ENCODE results near the gene KCNJ14. TPM values are rescaled to one million over a fixed set of nuclear protein-coding genes. Genes with fewer than 3 reads are reported as not detected.

Gene KCNJ14
- total and polyA plus RNA-seq, 2 donors (not counting 3 experiments of a cell fraction or from before 2014, with no cell fraction given) = 0.26 to 1.4 TPM

GRCh38 chr19:48454150-48454730 lies 1.1 kb upstream of the KCNJ14 start:
- no peak for TF ChIP-seq MAX (IDR thresholded peaks at IDR 0.05; ENCODE audit: insufficient read depth, insufficient read length)
- TF ChIP-seq POLR2AphosphoS5 (IDR thresholded peaks at IDR 0.05; ENCODE audit: insufficient read depth, low read depth, low read length) = no peak
- no peak overlapping the region for H3K4me3 ChIP-seq (replicated peaks in 1 of 3; ENCODE audit: insufficient read depth in 1 of 3, low read depth in 1 of 3, low read length in 3 of 3)
- FAIRE-seq = no peak
- no peak overlapping the region for H3K27ac ChIP-seq (ENCODE audit: insufficient read depth, low read depth, low read length)
- dilution Hi-C loops (cut with MboI; ENCODE audit: extremely low pct_ligation_motif_present, low sequenced_read_pairs) = no loop called here
- H3K4me2 ChIP-seq (ENCODE audit: insufficient read depth, low read length) = no peak overlapping the region
- BruUV-seq (replicated peaks) = no TSS peak
- H4K20me1 ChIP-seq (replicated peaks; ENCODE audit: control insufficient read depth, extremely low read depth, insufficient read depth, low read length) = no peaks in the 10 kb centered on the region
- intact Hi-C loops (cut with micrococcal nuclease) = no loop called here
- DNase-seq (ENCODE audit: low read depth, low spot score) = no peak
- H3K9me1 ChIP-seq (replicated peaks; ENCODE audit: control insufficient read depth, extremely low read depth, insufficient read depth, low read length) = no peaks in the 10 kb centered on the region
- ChIA-PET CTCF (no interaction called here), POLR2A (no interaction called here)
- H3K36me3 ChIP-seq (ENCODE audit: control insufficient read depth in 2 of 2, extremely low read depth in 1 of 2, insufficient read depth in 2 of 2, low read length in 2 of 2) = peaks cover 4 to 36% of the 10 kb centered on the region in 2 experiments
- H3K27me3 ChIP-seq (ENCODE audit: control insufficient read depth in 2 of 2, insufficient read depth in 2 of 2, low read length in 2 of 2) = no peaks in the 10 kb centered on the region
- no peaks in the 10 kb centered on the region for H3K9me3 ChIP-seq (replicated peaks; ENCODE audit: control insufficient read depth, insufficient read depth, low read length)
- no peak overlapping the region for H2AFZ ChIP-seq (ENCODE audit: low read depth, low read length)
- peaks cover 6% of the 10 kb centered on the region for H3K79me2 ChIP-seq (ENCODE audit: control insufficient read depth, insufficient read depth, low read length)
- H3K4me1 ChIP-seq (ENCODE audit: control insufficient read depth, extremely low read depth, insufficient read depth, low read length) = no peaks in the 10 kb centered on the region
- no peak overlapping the region for H3K9ac ChIP-seq (replicated peaks; ENCODE audit: extremely low read depth, insufficient read depth, low read length)

- H3K9ac ChIP-seq (replicated peaks; ENCODE audit: extremely low read depth, insufficient read depth, low read length) = no peak overlapping the region
- H2AFZ ChIP-seq (ENCODE audit: low read depth, low read length) = no peak overlapping the region
- H3K9me3 ChIP-seq (replicated peaks; ENCODE audit: control insufficient read depth, insufficient read depth, low read length) = no peaks in the 10 kb centered on the region
- no peaks in the 10 kb centered on the region for H4K20me1 ChIP-seq (replicated peaks; ENCODE audit: control insufficient read depth, extremely low read depth, insufficient read depth, low read length)
- DNase-seq (ENCODE audit: low read depth, low spot score) (no peak), FAIRE-seq (no peak)
- TF ChIP-seq FOS (IDR thresholded peaks at IDR 0.05; ENCODE audit: borderline replicate concordance, insufficient read depth, low read length) (no peak), POLR2AphosphoS5 (IDR thresholded peaks at IDR 0.05; ENCODE audit: insufficient read depth, low read depth, low read length) (no peak), GATA2 (IDR thresholded peaks at IDR 0.05; ENCODE audit: insufficient read depth, insufficient read length, low read depth, low read length) (no peak), POLR2A (IDR thresholded peaks at IDR 0.05; ENCODE audit: low read depth, low read length) (no peak), EZH2 (IDR thresholded peaks at IDR 0.05; ENCODE audit: borderline replicate concordance, low read depth, low read length, severe bottlenecking) (no peak), MYC (IDR thresholded peaks at IDR 0.05; ENCODE audit: low read depth, low read length) (no peak), CTCF (IDR thresholded peaks at IDR 0.05; ENCODE audit: extremely low read depth in 1 of 2, insufficient read depth in 1 of 2, low read depth in 1 of 2, low read length in 2 of 2) (no peak), JUN (IDR thresholded peaks at IDR 0.05; ENCODE audit: borderline replicate concordance, insufficient read depth, insufficient read length, low read depth) (no peak), MAX (IDR thresholded peaks at IDR 0.05; ENCODE audit: insufficient read depth, insufficient read length) (no peak)
- H3K9me1 ChIP-seq (replicated peaks; ENCODE audit: control insufficient read depth, extremely low read depth, insufficient read depth, low read length) = no peaks in the 10 kb centered on the region
- no peaks in the 10 kb centered on the region for H3K4me1 ChIP-seq (ENCODE audit: control insufficient read depth, extremely low read depth, insufficient read depth, low read length)
- dilution Hi-C loops (cut with MboI; ENCODE audit: extremely low pct_ligation_motif_present, low sequenced_read_pairs) = no loop called here
- H3K4me3 ChIP-seq (replicated peaks in 1 of 3; ENCODE audit: insufficient read depth in 1 of 3, low read depth in 1 of 3, low read length in 3 of 3) = no peak overlapping the region
- no peak overlapping the region for H3K27ac ChIP-seq (ENCODE audit: insufficient read depth, low read depth, low read length)
- peaks cover 4 to 25% of the 10 kb centered on the region in 2 experiments for H3K36me3 ChIP-seq (ENCODE audit: control insufficient read depth in 2 of 2, extremely low read depth in 1 of 2, insufficient read depth in 2 of 2, low read length in 2 of 2)
- BruUV-seq (replicated peaks) = no TSS peak
- POLR2A ChIA-PET = no interaction called here
- H3K4me2 ChIP-seq (ENCODE audit: insufficient read depth, low read length) = no peak overlapping the region
- intact Hi-C loops (cut with micrococcal nuclease) = no loop called here
- peaks cover 4% of the 10 kb centered on the region for H3K79me2 ChIP-seq (ENCODE audit: control insufficient read depth, insufficient read depth, low read length)
- no peaks in the 10 kb centered on the region for H3K27me3 ChIP-seq (ENCODE audit: control insufficient read depth in 2 of 2, insufficient read depth in 2 of 2, low read length in 2 of 2)
- CTCF ChIA-PET = no interaction called here
Measured at GRCh38 chr19:48455908-48456562, 661 bp downstream of the KCNJ14 start.
